AG04450 (cell line): Measurements from ENCODE around the gene GALNT1. TPM values are rescaled to one million over a fixed set of nuclear protein-coding genes. Genes with fewer than 3 reads are reported as not detected.

Experiments used
- CTCF ChIA-PET: fragments of 300-600, 350-600 bp; formaldehyde crosslinking; extraction: SDS; loops from one replicate; lab custom pipeline; 2022; ENCODE audit warnings: antibody characterized with exemption, inconsistent platforms; lab: Charles Lee
- POLR2A ChIA-PET: fragments of 350-600 bp; formaldehyde crosslinking; extraction: SDS; loops from one replicate; lab custom pipeline; 2021; ENCODE audit warnings: antibody characterized with exemption, inconsistent platforms; lab: Yijun Ruan, JAX
- DNase-seq: peaks from one replicate; pipeline ENCODE4 v3.0.0-alpha.2; 2011; ENCODE audit warnings: low read depth, low spot score
- H3K27ac ChIP-seq: one replicate; pipeline ENCODE4 v1.5.1; 2012; ENCODE audit warnings: low read depth, low read length, control low read depth
- H3K27me3 ChIP-seq: one replicate; pipeline ENCODE4 v1.6.0; 2012; ENCODE audit warnings: low read length; ENCODE audit not compliant: control insufficient read depth, insufficient read depth
- H3K4me3 ChIP-seq: 2 replicates; pipeline ENCODE4 v1.5.1; 2011; ENCODE audit warnings: mild to moderate bottlenecking, low read depth, low read length, control low read depth
- H3K9me3 ChIP-seq: 2 replicates; pipeline ENCODE4 v1.5.1; 2012; ENCODE audit warnings: low read length; ENCODE audit not compliant: control insufficient read depth, insufficient read depth
- CTCF ChIP-seq: IDR thresholded peaks from 2 replicates; pipeline ENCODE4 v1.5.1; 2011; ENCODE audit warnings: low read depth, low read length, control low read depth, inconsistent platforms
- polyA plus RNA-seq: library from polyadenylated mRNA; depleted of rRNA; stranded (reverse); fragments of >200 nt; gene quantifications from 2 replicates; pipeline ENCODE4 v1.2.3, GENCODE V29; 2011

Gene GALNT1
- polyA plus RNA-seq, 1 experiment: 69.5 TPM

- no peak for TF ChIP-seq CTCF
- no peaks in the 10 kb centered on the region for H3K27me3 ChIP-seq
- no peak for DNase-seq
- H3K9me3 ChIP-seq: no peaks in the 10 kb centered on the region
- CTCF ChIA-PET: interaction anchor here (0.6 kb wide), 1 partner anchor 289 kb away, joined by 4 read pairs; no protein-coding TSS in a partner anchor
- H3K27ac ChIP-seq: no peak overlapping the region
- H3K4me3 ChIP-seq: no peak overlapping the region
- POLR2A ChIA-PET: no interaction called here
These were observed 101.5 kb downstream of the GALNT1 start for GRCh38 chr18:35683021-35683420.

GRCh38 chr18:35688757-35689156 is 107.2 kb downstream of the GALNT1 start:
- Histone ChIP-seq H3K27me3 (no peaks in the 10 kb centered on the region), H3K4me3 (no peak overlapping the region), H3K9me3 (no peaks in the 10 kb centered on the region), H3K27ac (no peak overlapping the region)
- POLR2A ChIA-PET: no interaction called here
- no peak for DNase-seq
- no peak for TF ChIP-seq CTCF
- CTCF ChIA-PET: interaction anchor here (0.5 to 0.6 kb wide), 2 partner anchors 57 to 1140 kb away, joined by 3 to 5 read pairs; partner anchors contain the start of gene KIAA1328

GRCh38 chr18:35689728-35690127 is 108.2 kb downstream of the GALNT1 start:
- CTCF ChIA-PET: interaction anchor here (1.0 kb wide), 1 partner anchor 281 kb away, joined by 3 read pairs; no protein-coding TSS in a partner anchor
- Histone ChIP-seq H3K4me3 (no peak overlapping the region), H3K27me3 (no peaks in the 10 kb centered on the region), H3K27ac (no peak overlapping the region), H3K9me3 (no peaks in the 10 kb centered on the region)
- no peak for DNase-seq
- POLR2A ChIA-PET: no interaction called here
- TF ChIP-seq CTCF: no peak

- DNase-seq: no peak
- Histone ChIP-seq H3K9me3 (no peaks in the 10 kb centered on the region), H3K27ac (no peak overlapping the region), H3K4me3 (no peak overlapping the region), H3K27me3 (no peaks in the 10 kb centered on the region)
- POLR2A ChIA-PET: no interaction called here
- no peak for TF ChIP-seq CTCF
- CTCF ChIA-PET: no interaction called here
These were observed 110.1 kb downstream of the GALNT1 start for GRCh38 chr18:35691625-35692024.

- DNase-seq: no peak
- ChIA-PET CTCF (no interaction called here), POLR2A (no interaction called here)
- no peak for TF ChIP-seq CTCF
- Histone ChIP-seq H3K9me3 (no peaks in the 10 kb centered on the region), H3K27ac (no peak overlapping the region), H3K27me3 (no peaks in the 10 kb centered on the region), H3K4me3 (no peak overlapping the region)
These were observed 111.3 kb downstream of the GALNT1 start for GRCh38 chr18:35692866-35693265.
